Head of caudate nucleus (tissue), 42 donors: Measurements from ENCODE around the gene GABRA5.

Source experiments
- DNase-seq, 42 donors: peaks; one replicate each; pipeline versions ENCODE4 v3.0.0 to v3.0.0-alpha.2; 2020 to 2021; ENCODE audit warnings: mixed read lengths in 7 of 42
- intact Hi-C: fragments of 100-400 bp; cut with DNase I; formaldehyde crosslinking; loops from one replicate; pipeline ENCODE4 v1.15.0; 2022

Gene GABRA5

GRCh38 chr15:26970712-26971210 lies 103.9 kb downstream of the GABRA5 start, which contains the start of gene GABRG3:
Gene GABRG3 (plus strand): TSS chr15:26971181.
- peak in 24 of 42 donors; percentile 5 to 59 (median 28) for DNase-seq
- intact Hi-C loops, result no loop called here

- intact Hi-C loops, result no loop called here
- peak in 33 of 42 donors; percentile 8 to 68 (median 44) for DNase-seq
Observed at GRCh38 chr15:26971271-26972018, 104.6 kb downstream of the GABRA5 start.

- DNase-seq, result peak in 22 of 42 donors; percentile 13 to 64 (median 43)
- intact Hi-C loops, result no loop called here
Observed at GRCh38 chr15:26972636-26973035, 105.8 kb downstream of the GABRA5 start.

GRCh38 chr15:26974120-26974780 lies 107.4 kb downstream of the GABRA5 start:
- peak in 4 of 42 donors; percentile 3 to 41 (median 24) for DNase-seq
- intact Hi-C loops, result no loop called here

GRCh38 chr15:26981492-26981891 lies 114.6 kb downstream of the GABRA5 start:
- DNase-seq, result no peak
- intact Hi-C loops, result no loop called here

- intact Hi-C loops, result no loop called here
- DNase-seq, result no peak
Observed at GRCh38 chr15:26983822-26984221, 117.0 kb downstream of the GABRA5 start.

- no peak for DNase-seq
- intact Hi-C loops, result no loop called here
Observed at GRCh38 chr15:26985050-26985449, 118.2 kb downstream of the GABRA5 start.

- DNase-seq, result no peak
- intact Hi-C loops, result no loop called here
Observed at GRCh38 chr15:26996250-26996649, 129.4 kb downstream of the GABRA5 start.
